ENCODE measurements around the gene BPIFA2.

Gene BPIFA2

DNA sequence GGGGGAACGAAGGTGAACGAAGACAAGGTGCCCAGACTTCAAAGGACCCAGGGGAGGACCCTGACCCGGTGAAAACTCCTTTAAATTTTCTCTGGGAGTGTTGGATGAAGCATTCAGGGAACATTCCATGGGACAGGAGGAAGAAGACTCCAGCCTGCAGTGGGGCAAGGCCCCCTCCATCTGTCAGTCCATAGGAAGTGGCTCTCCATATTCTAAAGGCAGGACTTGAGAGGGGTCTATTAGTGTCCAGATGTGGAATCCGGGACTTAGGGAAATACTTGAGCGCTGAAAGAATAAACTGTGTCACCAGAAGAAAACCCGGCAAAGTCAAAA is 3.2 kb upstream of the BPIFA2 start:
- H3K9ac ChIP-seq (ENCODE audit: insufficient read length) = no peak overlapping the region
- TF ChIP-seq POLR2AphosphoS5 (IDR thresholded peaks at IDR 0.05; ENCODE audit: borderline replicate concordance, low read depth, low read length) (no peak), FOXP2 (optimal IDR thresholded peaks at IDR 0.05; ENCODE audit: control extremely low read depth, extremely low read length, insufficient read depth) (no peak), EZH2 (IDR thresholded peaks at IDR 0.05) (no peak)
- no peak overlapping the region for H3K4me3 ChIP-seq
- no peak for DNase-seq (ENCODE audit: low read depth, low spot score)
- H3K36me3 ChIP-seq (ENCODE audit: insufficient read depth, low read length) = no peaks in the 10 kb centered on the region
- no peaks in the 10 kb centered on the region for H3K9me3 ChIP-seq (ENCODE audit: low read depth, low read length)
- no peak overlapping the region for H3K27ac ChIP-seq

DNA sequence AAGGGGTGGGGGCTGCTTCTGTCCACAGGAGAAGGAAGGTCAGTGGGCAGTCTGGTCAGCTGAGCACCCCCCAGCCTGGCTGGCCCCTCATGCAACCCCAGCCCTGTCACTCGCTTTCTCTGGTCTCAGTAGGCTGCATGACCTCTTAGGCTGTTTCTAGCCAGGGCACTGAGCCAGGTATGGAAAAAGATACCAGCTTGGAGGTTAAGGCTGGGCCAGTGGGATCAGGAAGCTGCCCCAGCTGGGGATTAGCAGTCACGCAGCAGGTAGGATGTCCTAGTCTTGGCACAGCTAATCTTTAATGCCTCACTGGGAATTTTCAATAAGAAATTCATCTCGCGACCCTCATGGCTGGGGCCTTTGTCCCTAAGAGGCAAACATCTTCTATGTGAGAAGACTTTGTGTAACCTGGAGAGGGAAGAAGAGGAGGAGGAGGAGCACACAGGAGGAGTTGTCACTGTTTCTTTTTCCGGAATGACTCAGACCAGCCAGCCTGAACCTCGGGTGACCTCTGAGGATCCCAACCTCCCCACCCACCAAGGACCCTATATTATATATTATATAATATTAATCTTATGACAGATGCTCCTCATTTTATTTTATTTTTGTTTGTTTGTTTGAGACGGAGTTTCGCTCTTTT is 2.4 kb upstream of the BPIFA2 start:
- Histone ChIP-seq H3K4me3 (no peak overlapping the region), H3K9ac (ENCODE audit: insufficient read length) (no peak overlapping the region), H3K9me3 (ENCODE audit: low read depth, low read length) (no peaks in the 10 kb centered on the region), H3K36me3 (ENCODE audit: insufficient read depth, low read length) (no peaks in the 10 kb centered on the region), H3K27ac (no peak overlapping the region)
- DNase-seq (ENCODE audit: low read depth, low spot score) = no peak
- no peak for TF ChIP-seq FOXP2 (optimal IDR thresholded peaks at IDR 0.05; ENCODE audit: control extremely low read depth, extremely low read length, insufficient read depth)
- no peak for TF ChIP-seq EZH2 (IDR thresholded peaks at IDR 0.05)
- TF ChIP-seq POLR2AphosphoS5 (IDR thresholded peaks at IDR 0.05; ENCODE audit: borderline replicate concordance, low read depth, low read length) = no peak

DNA sequence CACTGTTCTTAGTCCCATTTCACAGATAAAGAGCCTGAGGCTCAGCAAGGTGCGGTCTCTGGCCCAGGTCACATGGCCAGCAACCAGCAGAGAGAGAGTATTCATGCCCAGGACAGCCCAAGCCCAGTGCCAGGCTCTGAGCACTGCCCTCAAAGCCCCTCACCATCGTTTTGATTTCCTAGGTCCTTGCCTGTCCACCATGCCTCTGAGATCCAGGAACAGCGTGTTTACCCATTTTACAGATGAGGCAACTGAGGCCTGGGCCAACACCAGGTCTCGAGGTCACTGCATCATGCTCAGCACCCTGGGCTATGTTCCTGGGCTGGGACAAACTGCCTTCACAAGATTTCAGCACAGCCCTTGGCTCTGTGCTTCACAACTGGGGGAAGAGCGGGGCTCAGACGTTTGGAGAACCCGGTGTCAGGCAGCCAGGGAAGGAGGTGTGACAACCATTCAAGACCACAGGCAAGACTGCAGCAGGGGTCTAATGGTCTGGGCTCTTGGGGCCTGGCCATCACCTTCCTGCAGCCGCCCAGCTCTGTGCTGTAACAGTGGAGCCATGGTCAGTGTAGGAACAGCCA is 1.3 kb upstream of the BPIFA2 start:
- no peak overlapping the region for H3K9ac ChIP-seq (ENCODE audit: insufficient read length)
- no peaks in the 10 kb centered on the region for H3K36me3 ChIP-seq (ENCODE audit: insufficient read depth, low read length)
- no peaks in the 10 kb centered on the region for H3K9me3 ChIP-seq (ENCODE audit: low read depth, low read length)
- H3K4me3 ChIP-seq = no peak overlapping the region
- H3K27ac ChIP-seq = no peak overlapping the region
- DNase-seq (ENCODE audit: low read depth, low spot score) = no peak
- TF ChIP-seq EZH2 (IDR thresholded peaks at IDR 0.05) = no peak
- TF ChIP-seq FOXP2 (optimal IDR thresholded peaks at IDR 0.05; ENCODE audit: control extremely low read depth, extremely low read length, insufficient read depth) = no peak
- TF ChIP-seq POLR2AphosphoS5 (IDR thresholded peaks at IDR 0.05; ENCODE audit: borderline replicate concordance, low read depth, low read length) = no peak

DNA sequence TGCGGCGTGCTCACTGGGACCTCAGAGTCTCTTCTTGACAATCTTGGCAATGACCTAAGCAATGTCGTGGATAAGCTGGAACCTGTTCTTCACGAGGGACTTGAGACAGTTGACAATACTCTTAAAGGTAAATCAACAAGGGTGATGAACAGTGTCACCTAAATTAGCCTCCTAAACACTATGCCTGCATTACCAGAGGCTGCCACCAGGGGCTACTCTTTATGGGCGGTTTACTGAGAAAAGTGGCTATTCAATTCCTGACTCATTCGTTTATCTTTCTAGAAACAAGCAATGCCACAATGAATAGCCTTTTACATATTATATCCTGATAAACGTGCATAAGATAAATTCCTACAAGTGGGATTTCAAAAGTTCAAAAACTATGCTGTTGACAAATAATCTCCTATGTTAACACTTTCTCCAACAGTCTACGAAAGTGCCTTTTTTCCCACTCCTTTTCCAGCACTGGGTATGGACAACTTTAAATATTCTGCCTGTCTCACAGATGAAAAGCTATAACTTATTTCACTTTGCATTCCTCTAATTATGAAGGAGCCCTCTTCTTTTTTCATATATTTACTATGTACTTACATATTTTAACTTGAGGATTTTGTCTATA is 1.3 kb downstream of the BPIFA2 start:
- no peaks in the 10 kb centered on the region for H3K36me3 ChIP-seq (ENCODE audit: insufficient read depth, low read length)
- no peak overlapping the region for H3K9ac ChIP-seq (ENCODE audit: insufficient read length)
- H3K4me3 ChIP-seq = no peak overlapping the region
- DNase-seq (ENCODE audit: low read depth, low spot score) = no peak
- H3K27ac ChIP-seq = no peak overlapping the region
- no peak for TF ChIP-seq EZH2 (IDR thresholded peaks at IDR 0.05)
- TF ChIP-seq POLR2AphosphoS5 (IDR thresholded peaks at IDR 0.05; ENCODE audit: borderline replicate concordance, low read depth, low read length) = no peak
- no peak for TF ChIP-seq FOXP2 (optimal IDR thresholded peaks at IDR 0.05; ENCODE audit: control extremely low read depth, extremely low read length, insufficient read depth)
- no peaks in the 10 kb centered on the region for H3K9me3 ChIP-seq (ENCODE audit: low read depth, low read length)

DNA sequence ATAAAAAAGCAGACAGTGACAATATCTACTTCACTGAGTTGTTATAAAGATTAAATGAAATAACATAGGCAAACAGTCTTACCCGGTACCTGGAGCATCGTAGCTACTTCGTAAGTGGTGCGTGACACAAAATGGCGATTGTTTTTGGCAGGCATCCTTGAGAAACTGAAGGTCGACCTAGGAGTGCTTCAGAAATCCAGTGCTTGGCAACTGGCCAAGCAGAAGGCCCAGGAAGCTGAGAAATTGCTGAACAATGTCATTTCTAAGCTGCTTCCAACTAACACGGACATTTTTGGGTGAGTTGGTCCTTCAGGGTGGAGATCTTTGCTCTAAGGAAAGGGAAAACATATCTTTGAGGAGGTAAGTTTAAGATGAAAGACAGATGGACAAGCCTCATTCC is 4.8 kb downstream of the BPIFA2 start:
- no peak for TF ChIP-seq POLR2AphosphoS5 (IDR thresholded peaks at IDR 0.05; ENCODE audit: borderline replicate concordance, low read depth, low read length)
- no peak for TF ChIP-seq EZH2 (IDR thresholded peaks at IDR 0.05)
- no peak for TF ChIP-seq FOXP2 (optimal IDR thresholded peaks at IDR 0.05; ENCODE audit: control extremely low read depth, extremely low read length, insufficient read depth)
- H3K4me3 ChIP-seq = no peak overlapping the region
- H3K27ac ChIP-seq = no peak overlapping the region

DNA sequence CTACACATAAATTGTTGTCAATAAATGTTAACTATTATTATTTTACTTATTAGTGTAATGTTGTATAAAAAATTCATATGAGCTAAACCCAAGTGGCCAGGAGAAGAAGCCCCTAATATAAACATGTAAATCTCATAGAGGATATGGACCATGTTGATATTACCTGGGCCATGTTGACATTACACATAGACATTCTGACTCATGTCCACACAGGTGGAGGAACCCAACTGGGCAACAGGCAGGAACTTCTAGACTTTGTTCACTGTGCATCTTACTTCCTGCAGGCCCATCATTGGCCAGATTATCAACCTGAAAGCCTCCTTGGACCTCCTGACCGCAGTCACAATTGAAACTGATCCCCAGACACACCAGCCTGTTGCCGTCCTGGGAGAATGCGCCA is 7.2 kb downstream of the BPIFA2 start:
- Histone ChIP-seq H3K9me3 (ENCODE audit: low read depth, low read length) (no peaks in the 10 kb centered on the region), H3K27ac (no peak overlapping the region), H3K9ac (ENCODE audit: insufficient read length) (no peak overlapping the region), H3K4me3 (no peak overlapping the region), H3K36me3 (ENCODE audit: insufficient read depth, low read length) (no peaks in the 10 kb centered on the region)
- no peak for TF ChIP-seq EZH2 (IDR thresholded peaks at IDR 0.05)
- TF ChIP-seq FOXP2 (optimal IDR thresholded peaks at IDR 0.05; ENCODE audit: control extremely low read depth, extremely low read length, insufficient read depth) = no peak
- no peak for TF ChIP-seq POLR2AphosphoS5 (IDR thresholded peaks at IDR 0.05; ENCODE audit: borderline replicate concordance, low read depth, low read length)
- DNase-seq (ENCODE audit: low read depth, low spot score) = no peak

More for the DNA sequence above, 4.8 kb downstream of the BPIFA2 start:
- DNase-seq (ENCODE audit: low read depth, low spot score) = no peak
- no peaks in the 10 kb centered on the region for H3K9me3 ChIP-seq (ENCODE audit: low read depth, low read length)
- no peaks in the 10 kb centered on the region for H3K36me3 ChIP-seq (ENCODE audit: insufficient read depth, low read length)
- no peak overlapping the region for H3K9ac ChIP-seq (ENCODE audit: insufficient read length)

DNA sequence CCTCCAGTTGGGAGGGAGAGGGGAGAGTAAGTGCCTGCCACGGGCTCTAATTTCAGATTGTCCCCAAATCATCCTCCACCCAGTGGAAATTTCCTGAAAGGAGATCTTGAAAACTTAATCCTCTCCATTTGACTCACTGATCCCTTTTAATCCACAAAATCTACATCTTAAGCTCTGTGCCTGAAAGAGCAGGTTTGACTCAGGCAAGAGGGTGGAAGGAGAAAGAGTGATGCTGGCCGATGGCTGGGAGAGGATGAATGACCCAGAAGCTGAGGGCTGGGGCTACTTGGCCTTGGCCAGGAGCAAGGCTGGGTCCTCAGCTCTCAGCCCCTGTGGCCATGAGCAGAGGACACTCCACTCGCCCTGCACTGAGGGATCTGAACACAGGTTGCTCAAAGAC is 8.1 kb downstream of the BPIFA2 start:
- no peak overlapping the region for H3K4me3 ChIP-seq
- H3K36me3 ChIP-seq (ENCODE audit: insufficient read depth, low read length) = no peaks in the 10 kb centered on the region
- TF ChIP-seq EZH2 (IDR thresholded peaks at IDR 0.05) (no peak), FOXP2 (optimal IDR thresholded peaks at IDR 0.05; ENCODE audit: control extremely low read depth, extremely low read length, insufficient read depth) (no peak), POLR2AphosphoS5 (IDR thresholded peaks at IDR 0.05; ENCODE audit: borderline replicate concordance, low read depth, low read length) (no peak)
- H3K9me3 ChIP-seq (ENCODE audit: low read depth, low read length) = no peaks in the 10 kb centered on the region
- DNase-seq (ENCODE audit: low read depth, low spot score) = no peak
- no peak overlapping the region for H3K9ac ChIP-seq (ENCODE audit: insufficient read length)
- no peak overlapping the region for H3K27ac ChIP-seq

DNA sequence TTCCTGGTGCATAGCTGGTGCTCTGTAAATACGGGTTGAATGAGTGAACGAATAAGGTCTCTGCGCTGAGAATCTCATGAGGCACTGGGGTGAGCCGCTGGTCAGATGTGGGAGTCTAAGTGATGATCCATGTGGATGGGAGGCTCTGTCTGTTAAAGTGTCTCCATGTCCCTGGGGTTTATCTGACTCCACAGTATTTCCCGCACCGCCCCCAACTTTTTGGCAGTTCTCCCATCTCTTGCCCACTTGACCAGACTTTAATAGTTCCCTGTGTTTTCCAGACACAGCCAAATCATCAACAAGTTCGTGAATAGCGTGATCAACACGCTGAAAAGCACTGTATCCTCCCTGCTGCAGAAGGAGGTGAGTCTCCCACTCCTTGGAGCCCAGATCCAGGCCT is 9.9 kb downstream of the BPIFA2 start:
- Histone ChIP-seq H3K9ac (ENCODE audit: insufficient read length) (no peak overlapping the region), H3K9me3 (ENCODE audit: low read depth, low read length) (no peaks in the 10 kb centered on the region), H3K4me3 (no peak overlapping the region), H3K27ac (no peak overlapping the region), H3K36me3 (ENCODE audit: insufficient read depth, low read length) (no peaks in the 10 kb centered on the region)
- no peak for TF ChIP-seq EZH2 (IDR thresholded peaks at IDR 0.05)
- TF ChIP-seq POLR2AphosphoS5 (IDR thresholded peaks at IDR 0.05; ENCODE audit: borderline replicate concordance, low read depth, low read length) = no peak
- TF ChIP-seq FOXP2 (optimal IDR thresholded peaks at IDR 0.05; ENCODE audit: control extremely low read depth, extremely low read length, insufficient read depth) = no peak
- no peak for DNase-seq (ENCODE audit: low read depth, low spot score)

All from SK-N-MC (cell line).